Right lung (tissue), 5 donors: ENCODE measurements around the gene PPTC7. TPM values are rescaled to one million over a fixed set of nuclear protein-coding genes. Genes with fewer than 3 reads are reported as not detected.
"Not testable (repeated sequence)": the region's sequence is repeated elsewhere in the genome, so short reads cannot be mapped to it uniquely, and the experiment has no call there.

ENCODE experiments used
- DNase-seq, 2 donors: peaks; one replicate each; pipeline ENCODE4 v3.0.0-alpha.2; 2013
- polyA plus RNA-seq, 5 donors: library from polyadenylated mRNA; unstranded; fragments of 120-200 nt; gene quantifications; one replicate each; pipeline versions ENCODE4 v1.2.1 to v1.2.3, GENCODE V29; 2013; ENCODE audit warnings: inconsistent platforms in 1 of 5, low replicate concordance in 1 of 5; ENCODE audit not compliant: insufficient read length in 5 of 5, insufficient read depth in 1 of 5

The PPTC7 gene
- polyA plus RNA-seq, 5 donors, result 11.9 to 16.5 (median 14.4) TPM

GRCh38 chr12:110563702-110564470 lies 19.2 kb downstream of the PPTC7 start:
- no peak for DNase-seq

- DNase-seq, result not testable (repeated sequence)
These were observed 20.7 kb downstream of the PPTC7 start for GRCh38 chr12:110562386-110562785.

- DNase-seq, result no peak
These were observed 21.5 kb downstream of the PPTC7 start for GRCh38 chr12:110561471-110562201.

GRCh38 chr12:110560946-110561345 lies 22.2 kb downstream of the PPTC7 start:
- DNase-seq, result no peak

- DNase-seq, result no peak
These were observed 23.1 kb downstream of the PPTC7 start for GRCh38 chr12:110560048-110560447.

GRCh38 chr12:110558945-110559344 lies 24.2 kb downstream of the PPTC7 start:
- DNase-seq, result not testable (repeated sequence)

- no peak for DNase-seq
These were observed 25.8 kb downstream of the PPTC7 start for GRCh38 chr12:110557300-110557699.

- DNase-seq, result no peak
These were observed 26.4 kb downstream of the PPTC7 start for GRCh38 chr12:110556705-110557104.

- DNase-seq, result no peak
These were observed 27.3 kb downstream of the PPTC7 start for GRCh38 chr12:110555577-110556406.

GRCh38 chr12:110554184-110554583 lies 28.9 kb downstream of the PPTC7 start:
- no peak for DNase-seq

- no peak for DNase-seq
These were observed 32.1 kb downstream of the PPTC7 start for GRCh38 chr12:110550981-110551380.

- no peak for DNase-seq
These were observed 33.4 kb downstream of the PPTC7 start for GRCh38 chr12:110549716-110550115.

GRCh38 chr12:110548678-110549077 lies 34.4 kb downstream of the PPTC7 start:
- DNase-seq, result no peak

GRCh38 chr12:110547090-110547489 lies 36.0 kb downstream of the PPTC7 start:
- DNase-seq, result no peak

- DNase-seq, result no peak
These were observed 36.8 kb downstream of the PPTC7 start for GRCh38 chr12:110546339-110546738.

- no peak for DNase-seq
These were observed 37.3 kb downstream of the PPTC7 start for GRCh38 chr12:110545812-110546211.

GRCh38 chr12:110545259-110545658 lies 37.9 kb downstream of the PPTC7 start:
- not testable (repeated sequence) for DNase-seq

- no peak for DNase-seq
These were observed 39.2 kb downstream of the PPTC7 start for GRCh38 chr12:110543965-110544364.

- peak; percentile 69 to 77 for DNase-seq
These were observed 39.7 kb downstream of the PPTC7 start for GRCh38 chr12:110543252-110543959.

- DNase-seq, result no peak
These were observed 43.1 kb downstream of the PPTC7 start for GRCh38 chr12:110540048-110540447.

GRCh38 chr12:110538869-110539622 lies 44.1 kb downstream of the PPTC7 start:
- no peak for DNase-seq
